Endothelial cell of umbilical vein (primary cell): ENCODE results near the gene LILRA2. TPM values are rescaled to one million over a fixed set of nuclear protein-coding genes. Genes with fewer than 3 reads are reported as not detected.

Source experiments
- BruUV-seq: library from RNA; stranded (reverse); fragments of 400-500 nt; replicated peaks from 2 replicates; lab custom pipeline; 2021; lab: Mats Ljungman, UMichigan
- CTCF ChIA-PET: fragments of 300-600, 350-600 bp; sonication (Branson Sonifier 250); formaldehyde crosslinking; loops from one replicate; lab custom pipeline; 2021; ENCODE audit warnings: antibody characterized with exemption, inconsistent platforms; lab: Charles Lee
- POLR2A ChIA-PET: fragments of 300-600, 350-600 bp; sonication (Branson Sonifier 250); formaldehyde crosslinking; loops from one replicate; lab custom pipeline; 2021; ENCODE audit warnings: antibody characterized with exemption, inconsistent platforms; lab: Charles Lee
- DNase-seq: peaks from one replicate; pipeline ENCODE4 v3.0.0-alpha.2; 2011; ENCODE audit warnings: low read depth, low spot score
- FAIRE-seq: peaks from 2 replicates; lab custom pipeline; 2011; peaks lifted over from hg19 to GRCh38; lab: Jason Lieb, UNC
- H2AFZ ChIP-seq: 2 replicates; pipeline ENCODE4 v1.6.0; 2012; ENCODE audit warnings: low read depth, low read length, control low read depth, inconsistent platforms
- H3K27ac ChIP-seq: 2 replicates; pipeline ENCODE4 v1.5.1; 2011; ENCODE audit warnings: low read depth, mild to moderate bottlenecking, control low read depth, low read length, moderate library complexity; ENCODE audit not compliant: insufficient read depth
- H3K27me3 ChIP-seq, 2 experiments: 2 replicates each; pipeline versions ENCODE4 v1.6.0 to v1.6.1; 2011; ENCODE audit warnings: low read length in 2 of 2, mixed read lengths in 1 of 2; ENCODE audit not compliant: control insufficient read depth in 2 of 2, insufficient read depth in 2 of 2
- H3K36me3 ChIP-seq, 2 experiments: 2 replicates in 1 of 2; 3 replicates in 1 of 2; pipeline ENCODE4 v1.5.1; 2011; ENCODE audit warnings: low read length in 2 of 2, mild to moderate bottlenecking in 1 of 2, moderate library complexity in 1 of 2; ENCODE audit not compliant: control insufficient read depth in 2 of 2, insufficient read depth in 2 of 2; ENCODE audit errors: extremely low read depth in 1 of 2
- H3K4me1 ChIP-seq: 3 replicates; pipeline ENCODE4 v1.5.1; 2011; ENCODE audit warnings: mild to moderate bottlenecking, low read length; ENCODE audit not compliant: control insufficient read depth, insufficient read depth; ENCODE audit errors: extremely low read depth
- H3K4me2 ChIP-seq: 2 replicates; pipeline ENCODE4 v1.6.1; 2011; ENCODE audit warnings: low read length, control low read depth, mixed read lengths; ENCODE audit not compliant: insufficient read depth
- H3K4me3 ChIP-seq, 3 experiments: fragments of 200-600 bp in 1 of 3; sonication (generic), shearing (Covaris generic) in 1 of 3; replicated peaks in 1 of 3; 2 replicates each; pipeline ENCODE4 v1.5.1; 2011 to 2016; ENCODE audit warnings: control low read depth in 3 of 3, low read length in 3 of 3, mild to moderate bottlenecking in 2 of 3, inconsistent platforms in 1 of 3, low read depth in 1 of 3, moderate library complexity in 1 of 3; ENCODE audit not compliant: insufficient read depth in 1 of 3
- H3K79me2 ChIP-seq: 2 replicates; pipeline ENCODE4 v1.6.0; 2012; ENCODE audit warnings: low read length, inconsistent platforms; ENCODE audit not compliant: control insufficient read depth, insufficient read depth
- H3K9ac ChIP-seq: replicated peaks from 2 replicates; pipeline ENCODE3; 2011; ENCODE audit warnings: low read length, control low read depth; ENCODE audit not compliant: insufficient read depth; ENCODE audit errors: extremely low read depth
- H3K9me1 ChIP-seq: replicated peaks from 3 replicates; pipeline ENCODE4 v1.6.0; 2011; ENCODE audit warnings: mild to moderate bottlenecking, low read length; ENCODE audit not compliant: control insufficient read depth, insufficient read depth; ENCODE audit errors: extremely low read depth
- H3K9me3 ChIP-seq: replicated peaks from 2 replicates; pipeline ENCODE4 v1.5.1; 2012; ENCODE audit warnings: low read length, inconsistent platforms; ENCODE audit not compliant: control insufficient read depth, insufficient read depth
- H4K20me1 ChIP-seq: replicated peaks from 2 replicates; pipeline ENCODE3; 2011; ENCODE audit warnings: mild to moderate bottlenecking, low read length; ENCODE audit not compliant: control insufficient read depth, insufficient read depth; ENCODE audit errors: extremely low read depth
- EZH2 ChIP-seq: IDR thresholded peaks from 2 replicates; pipeline ENCODE4 v1.6.1; 2012; ENCODE audit warnings: borderline replicate concordance, low read depth, mild to moderate bottlenecking, moderate library complexity, low read length, inconsistent platforms; ENCODE audit not compliant: severe bottlenecking
- FOS ChIP-seq: IDR thresholded peaks from 2 replicates; pipeline ENCODE4 v1.6.1; 2011; ENCODE audit warnings: mild to moderate bottlenecking, low read length, moderate library complexity, borderline replicate concordance; ENCODE audit not compliant: insufficient read depth
- GATA2 ChIP-seq: IDR thresholded peaks from 2 replicates; pipeline ENCODE4 v1.7.0; 2011; ENCODE audit warnings: low read depth, mild to moderate bottlenecking, moderate library complexity, mixed read lengths, low read length; ENCODE audit not compliant: insufficient read length, insufficient read depth
- JUN ChIP-seq: IDR thresholded peaks from 2 replicates; pipeline ENCODE4 v1.6.1; 2011; ENCODE audit warnings: borderline replicate concordance, low read depth; ENCODE audit not compliant: insufficient read length, insufficient read depth
- MYC ChIP-seq: IDR thresholded peaks from one replicate; pipeline ENCODE4 v1.6.1; 2011; ENCODE audit warnings: mild to moderate bottlenecking, low read depth, low read length
- POLR2A ChIP-seq: IDR thresholded peaks from 2 replicates; pipeline ENCODE4 v1.6.1; 2012; ENCODE audit warnings: low read depth, mild to moderate bottlenecking, control low read depth, low read length
- POLR2AphosphoS5 ChIP-seq: IDR thresholded peaks from 2 replicates; pipeline ENCODE4 v1.6.1; 2012; ENCODE audit warnings: low read depth, mild to moderate bottlenecking, control low read depth, low read length, moderate library complexity; ENCODE audit not compliant: insufficient read depth
- dilution Hi-C: fragments of 300-500 bp; cut with MboI; formaldehyde crosslinking; loops from one replicate; pipeline ENCODE4 v1.15.0; 2019; ENCODE audit warnings: low sequenced_read_pairs; ENCODE audit not compliant: extremely low pct_ligation_motif_present
- intact Hi-C: fragments of 100-400 bp; cut with micrococcal nuclease; formaldehyde crosslinking; loops from one replicate; pipeline ENCODE4 v1.10.0; 2022
- polyA plus RNA-seq, 4 experiments: library from polyadenylated mRNA; depleted of rRNA in 3 of 4; stranded (reverse) in 3 of 4; unstranded in 1 of 4; fragments of >200 nt; gene quantifications; 2 replicates each; pipeline versions ENCODE4 v1.2.1 to v1.2.3, GENCODE V29; 2011 to 2012; ENCODE audit warnings: missing spikeins in 1 of 4
- total RNA-seq: library from RNA; stranded (reverse); gene quantifications from 2 replicates; pipeline ENCODE4 v1.2.3, GENCODE V29; 2021
- TF ChIP-seq, protein P1 (sequence below), 2 donors: IDR thresholded peaks; 1 replicate in 1 of 2; 2 replicates in 1 of 2; pipeline ENCODE4 v1.5.1; 2011; ENCODE audit warnings: low read length in 2 of 2, mild to moderate bottlenecking in 2 of 2, moderate library complexity in 2 of 2, control low read depth in 1 of 2, inconsistent platforms in 1 of 2, low read depth in 1 of 2; ENCODE audit not compliant: insufficient read depth in 1 of 2; ENCODE audit errors: extremely low read depth in 1 of 2
- TF ChIP-seq, protein P2 (sequence below): IDR thresholded peaks from 2 replicates; pipeline ENCODE4 v1.6.1; 2011; ENCODE audit not compliant: insufficient read depth, insufficient read length

The LILRA2 gene
- total and polyA plus RNA-seq, 2 donors (not counting 3 experiments of a cell fraction or from before 2014, with no cell fraction given): not detected

DNA sequence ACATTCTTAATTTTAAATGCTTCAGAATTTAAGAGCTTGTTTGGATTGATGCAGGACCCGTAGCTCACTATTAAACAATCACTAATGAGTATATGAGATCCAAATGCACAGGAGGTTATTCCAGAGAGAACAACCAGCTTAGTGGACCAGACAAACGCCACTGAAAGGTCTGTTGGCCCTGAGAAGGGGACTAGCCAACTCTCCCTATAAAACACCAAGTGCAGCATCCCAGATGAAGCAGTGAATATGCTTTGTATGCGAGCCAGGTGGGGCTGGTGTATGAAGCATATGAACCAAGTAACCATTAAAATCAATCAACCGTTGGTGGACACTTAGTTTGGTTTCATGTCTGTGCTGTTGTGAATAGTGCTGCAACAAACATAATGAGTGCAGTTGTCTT, 46.9 kb downstream of the LILRA2 start:
- intact Hi-C loops (no loop called here), dilution Hi-C loops (no loop called here)
- DNase-seq: no peak
- no peaks in the 10 kb centered on the region for H3K36me3 ChIP-seq
- H3K9me1 ChIP-seq: no peaks in the 10 kb centered on the region
- H2AFZ ChIP-seq: no peak overlapping the region
- H3K79me2 ChIP-seq: no peaks in the 10 kb centered on the region
- TF ChIP-seq FOS: no peak
- no peak for TF ChIP-seq POLR2AphosphoS5
- no peak for TF ChIP-seq JUN
- no peak for TF ChIP-seq EZH2
- TF ChIP-seq, protein P1, sequence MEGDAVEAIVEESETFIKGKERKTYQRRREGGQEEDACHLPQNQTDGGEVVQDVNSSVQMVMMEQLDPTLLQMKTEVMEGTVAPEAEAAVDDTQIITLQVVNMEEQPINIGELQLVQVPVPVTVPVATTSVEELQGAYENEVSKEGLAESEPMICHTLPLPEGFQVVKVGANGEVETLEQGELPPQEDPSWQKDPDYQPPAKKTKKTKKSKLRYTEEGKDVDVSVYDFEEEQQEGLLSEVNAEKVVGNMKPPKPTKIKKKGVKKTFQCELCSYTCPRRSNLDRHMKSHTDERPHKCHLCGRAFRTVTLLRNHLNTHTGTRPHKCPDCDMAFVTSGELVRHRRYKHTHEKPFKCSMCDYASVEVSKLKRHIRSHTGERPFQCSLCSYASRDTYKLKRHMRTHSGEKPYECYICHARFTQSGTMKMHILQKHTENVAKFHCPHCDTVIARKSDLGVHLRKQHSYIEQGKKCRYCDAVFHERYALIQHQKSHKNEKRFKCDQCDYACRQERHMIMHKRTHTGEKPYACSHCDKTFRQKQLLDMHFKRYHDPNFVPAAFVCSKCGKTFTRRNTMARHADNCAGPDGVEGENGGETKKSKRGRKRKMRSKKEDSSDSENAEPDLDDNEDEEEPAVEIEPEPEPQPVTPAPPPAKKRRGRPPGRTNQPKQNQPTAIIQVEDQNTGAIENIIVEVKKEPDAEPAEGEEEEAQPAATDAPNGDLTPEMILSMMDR (IDR thresholded peaks at IDR 0.05; ENCODE audit: extremely low read depth in 1 of 2, insufficient read depth in 1 of 2, low read depth in 1 of 2, low read length in 2 of 2): no peak
- no peak for TF ChIP-seq POLR2A
- no peak for TF ChIP-seq GATA2
- TF ChIP-seq, protein P2, sequence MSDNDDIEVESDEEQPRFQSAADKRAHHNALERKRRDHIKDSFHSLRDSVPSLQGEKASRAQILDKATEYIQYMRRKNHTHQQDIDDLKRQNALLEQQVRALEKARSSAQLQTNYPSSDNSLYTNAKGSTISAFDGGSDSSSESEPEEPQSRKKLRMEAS: no peak
- TF ChIP-seq MYC: no peak
- no peaks in the 10 kb centered on the region for H4K20me1 ChIP-seq
- FAIRE-seq: no peak
- no peaks in the 10 kb centered on the region for H3K9me3 ChIP-seq
- POLR2A ChIA-PET: no interaction called here
- no peak overlapping the region for H3K9ac ChIP-seq
- H3K27me3 ChIP-seq: no peaks in the 10 kb centered on the region
- H3K27ac ChIP-seq: no peak overlapping the region
- no peaks in the 10 kb centered on the region for H3K4me1 ChIP-seq
- no peak overlapping the region for H3K4me2 ChIP-seq
- no peak overlapping the region for H3K4me3 ChIP-seq
- BruUV-seq: no TSS peak
- CTCF ChIA-PET: no interaction called here
